Mesothelial cell of epicardium (in vitro differentiated cells): ENCODE data around the gene FCHSD2. TPM values are rescaled to one million over a fixed set of nuclear protein-coding genes. Genes with fewer than 3 reads are reported as not detected.

ENCODE experiments used
- DNase-seq, 2 experiments: peaks; one replicate each; pipeline ENCODE4 v3.0.0; 2021; ENCODE audit warnings: low spot score in 2 of 2; ENCODE audit not compliant: unreplicated experiment in 2 of 2
- H3K27ac Mint-ChIP-seq: 2 replicates; pipeline ENCODE4 v1.8.0; 2021; ENCODE audit warnings: mixed read lengths
- H3K27me3 Mint-ChIP-seq: 2 replicates; pipeline ENCODE4 v1.8.0; 2021; ENCODE audit warnings: low read depth, mixed read lengths
- H3K36me3 Mint-ChIP-seq: 2 replicates; pipeline ENCODE4 v1.8.0; 2021; ENCODE audit warnings: mixed read lengths
- H3K4me1 Mint-ChIP-seq: 2 replicates; pipeline ENCODE4 v1.8.0; 2021; ENCODE audit warnings: mixed read lengths
- H3K4me3 Mint-ChIP-seq: 2 replicates; pipeline ENCODE4 v1.8.0; 2021; ENCODE audit warnings: mild to moderate bottlenecking, moderate library complexity, mixed read lengths
- H3K9me3 Mint-ChIP-seq: 2 replicates; pipeline ENCODE4 v1.8.0; 2021; ENCODE audit warnings: mixed read lengths
- total RNA-seq: library from RNA; stranded (reverse); gene quantifications from 3 replicates; pipeline ENCODE4 v1.2.1, GENCODE V29; 2021
- TF ChIP-seq, protein P1 (sequence below): fragments of 200-600 bp; sonication (generic); IDR thresholded peaks from one replicate; pipeline ENCODE4 v1.5.0; 2021; ENCODE audit warnings: antibody characterized with exemption; ENCODE audit not compliant: unreplicated experiment

FCHSD2 gene
- total RNA-seq, 1 donor from 2014 or later, result 33.8 TPM

DNA sequence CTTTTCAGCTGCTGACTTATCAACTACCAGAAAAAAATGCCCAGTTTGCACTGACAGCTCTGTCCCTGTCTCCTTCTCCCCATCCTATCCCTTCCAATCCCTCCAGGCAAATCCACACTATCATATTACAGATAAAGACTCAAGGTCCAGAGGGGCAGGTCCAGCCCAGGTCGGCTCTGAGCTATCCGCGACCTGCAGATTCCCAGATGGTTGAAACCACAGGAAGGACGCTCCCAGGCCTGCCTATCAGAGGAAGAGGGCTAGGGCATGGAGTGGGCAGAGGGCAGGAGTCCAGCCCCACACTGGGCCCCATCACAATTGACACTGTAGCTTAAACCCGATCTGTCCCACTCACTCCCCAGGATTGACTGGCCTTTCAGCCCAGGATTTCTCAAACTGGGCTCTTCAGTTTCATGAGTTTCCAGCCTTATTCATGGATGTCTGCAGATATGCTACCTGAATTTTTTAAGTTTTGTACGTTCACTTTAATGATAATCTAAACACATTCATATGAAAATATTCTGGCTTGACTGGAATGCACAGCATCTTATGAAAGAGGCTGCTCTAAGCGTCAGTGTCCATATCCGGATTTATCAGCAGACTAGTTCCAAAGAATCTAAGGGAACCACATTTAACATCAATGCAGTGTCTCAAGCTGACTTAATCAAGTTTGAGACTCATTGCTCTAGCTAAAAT lies 16.4 kb upstream of the FCHSD2 start:
- Mint-ChIP-seq H3K36me3 (no peaks in the 10 kb centered on the region), H3K27ac (peak overlapping the region; percentile 7), H3K9me3 (peaks cover 6% of the 10 kb centered on the region), H3K27me3 (no peaks in the 10 kb centered on the region), H3K4me1 (peaks cover 22% of the 10 kb centered on the region), H3K4me3 (no peak overlapping the region)
- TF ChIP-seq, protein P1, sequence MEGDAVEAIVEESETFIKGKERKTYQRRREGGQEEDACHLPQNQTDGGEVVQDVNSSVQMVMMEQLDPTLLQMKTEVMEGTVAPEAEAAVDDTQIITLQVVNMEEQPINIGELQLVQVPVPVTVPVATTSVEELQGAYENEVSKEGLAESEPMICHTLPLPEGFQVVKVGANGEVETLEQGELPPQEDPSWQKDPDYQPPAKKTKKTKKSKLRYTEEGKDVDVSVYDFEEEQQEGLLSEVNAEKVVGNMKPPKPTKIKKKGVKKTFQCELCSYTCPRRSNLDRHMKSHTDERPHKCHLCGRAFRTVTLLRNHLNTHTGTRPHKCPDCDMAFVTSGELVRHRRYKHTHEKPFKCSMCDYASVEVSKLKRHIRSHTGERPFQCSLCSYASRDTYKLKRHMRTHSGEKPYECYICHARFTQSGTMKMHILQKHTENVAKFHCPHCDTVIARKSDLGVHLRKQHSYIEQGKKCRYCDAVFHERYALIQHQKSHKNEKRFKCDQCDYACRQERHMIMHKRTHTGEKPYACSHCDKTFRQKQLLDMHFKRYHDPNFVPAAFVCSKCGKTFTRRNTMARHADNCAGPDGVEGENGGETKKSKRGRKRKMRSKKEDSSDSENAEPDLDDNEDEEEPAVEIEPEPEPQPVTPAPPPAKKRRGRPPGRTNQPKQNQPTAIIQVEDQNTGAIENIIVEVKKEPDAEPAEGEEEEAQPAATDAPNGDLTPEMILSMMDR, result no peak
- DNase-seq, result no peak

DNA sequence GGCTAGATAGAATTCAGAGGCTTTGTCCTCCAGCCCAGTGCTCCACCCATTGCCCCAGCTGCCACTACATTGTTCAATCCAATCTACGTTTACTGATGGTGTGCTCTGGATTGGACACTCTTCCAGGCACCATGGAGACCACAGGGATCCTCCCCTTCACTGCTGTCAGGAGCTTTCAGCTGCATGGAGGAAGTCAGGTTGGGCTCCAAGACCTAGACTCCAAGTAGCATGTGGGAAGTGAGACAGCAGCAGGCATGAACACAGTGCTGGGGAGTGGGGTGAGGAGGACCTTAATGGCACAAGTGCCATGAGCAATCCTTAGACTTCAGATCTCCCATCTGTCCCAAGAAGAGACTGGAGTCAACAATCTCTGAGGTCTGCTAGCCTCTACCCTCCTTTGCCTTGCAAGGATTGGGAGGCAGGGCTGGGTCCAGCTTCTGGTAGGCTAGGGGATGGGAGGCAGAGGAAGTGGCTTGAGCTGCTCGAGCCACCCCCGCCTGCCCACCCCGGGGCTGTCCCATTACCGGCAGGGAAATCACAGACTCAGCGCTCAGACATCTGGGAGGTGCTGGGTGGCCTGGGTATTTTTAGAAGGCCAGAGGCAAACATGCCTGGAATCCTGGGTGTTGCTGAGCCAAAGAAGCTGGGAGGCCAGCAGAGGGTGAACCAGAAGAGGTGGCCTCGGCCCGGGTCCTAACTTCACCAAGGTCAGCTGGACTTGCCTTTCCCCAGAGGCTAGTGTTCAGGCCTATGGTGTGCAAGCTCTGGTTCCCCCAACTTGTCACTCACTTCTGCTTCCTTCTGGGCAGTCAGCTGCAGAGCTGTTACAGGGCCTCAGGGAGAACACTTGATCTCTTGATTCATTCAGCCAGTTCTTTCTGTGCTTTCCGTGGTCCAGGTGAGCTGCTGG lies 15.2 kb upstream of the FCHSD2 start:
- Mint-ChIP-seq H3K4me1 (peaks cover 29% of the 10 kb centered on the region), H3K4me3 (no peak overlapping the region), H3K36me3 (no peaks in the 10 kb centered on the region), H3K27me3 (no peaks in the 10 kb centered on the region), H3K9me3 (peaks cover 6% of the 10 kb centered on the region), H3K27ac (no peak overlapping the region)
- TF ChIP-seq, protein P1, result no peak
- no peak for DNase-seq

DNA sequence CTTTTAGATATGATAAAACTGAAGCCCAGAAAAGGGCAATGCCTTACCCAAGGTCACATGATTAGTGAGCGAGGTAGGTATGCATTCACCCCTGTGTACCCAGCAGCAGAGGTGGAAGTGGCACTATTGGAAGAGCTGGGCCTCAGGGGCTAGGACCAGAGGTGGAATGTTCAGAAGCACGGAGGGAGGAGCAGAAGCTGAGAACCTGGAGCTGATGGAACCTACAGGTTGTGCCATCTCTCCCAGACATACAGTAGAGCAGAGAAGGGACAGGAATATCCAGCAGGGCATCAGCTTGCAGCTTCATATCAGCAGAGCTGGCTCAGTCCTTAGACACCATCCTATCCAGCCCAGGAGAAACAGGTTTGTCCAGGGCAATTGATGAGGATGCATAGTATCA lies 14.6 kb upstream of the FCHSD2 start:
- TF ChIP-seq, protein P1, result no peak
- H3K36me3 Mint-ChIP-seq, result no peaks in the 10 kb centered on the region
- DNase-seq, result no peak
- no peak overlapping the region for H3K27ac Mint-ChIP-seq
- peaks cover 6% of the 10 kb centered on the region for H3K9me3 Mint-ChIP-seq
- H3K4me1 Mint-ChIP-seq, result peaks cover 29% of the 10 kb centered on the region
- no peaks in the 10 kb centered on the region for H3K27me3 Mint-ChIP-seq
- no peak overlapping the region for H3K4me3 Mint-ChIP-seq

DNA sequence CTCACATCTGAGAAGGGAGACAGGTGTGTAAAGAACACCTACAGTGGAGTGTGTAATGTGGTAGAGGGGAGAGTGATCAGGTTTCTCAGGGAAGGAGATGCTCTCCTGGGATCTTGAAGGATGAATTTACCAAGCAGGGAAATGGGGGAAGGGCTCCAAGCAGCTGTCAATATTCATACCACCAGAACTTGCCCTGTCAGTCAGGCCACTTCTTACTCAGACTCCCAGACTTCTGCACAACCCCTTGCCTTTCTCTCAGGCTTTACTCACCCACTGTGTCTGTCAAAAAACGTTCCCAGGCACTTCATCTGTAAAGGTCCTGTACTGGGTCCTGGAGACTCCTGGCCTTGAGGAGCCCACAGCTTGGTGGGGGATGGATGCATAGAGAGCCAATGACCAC lies 14.0 kb upstream of the FCHSD2 start:
- Mint-ChIP-seq H3K27ac (no peak overlapping the region), H3K36me3 (no peaks in the 10 kb centered on the region), H3K9me3 (peaks cover under 1% of the 10 kb centered on the region)

DNA sequence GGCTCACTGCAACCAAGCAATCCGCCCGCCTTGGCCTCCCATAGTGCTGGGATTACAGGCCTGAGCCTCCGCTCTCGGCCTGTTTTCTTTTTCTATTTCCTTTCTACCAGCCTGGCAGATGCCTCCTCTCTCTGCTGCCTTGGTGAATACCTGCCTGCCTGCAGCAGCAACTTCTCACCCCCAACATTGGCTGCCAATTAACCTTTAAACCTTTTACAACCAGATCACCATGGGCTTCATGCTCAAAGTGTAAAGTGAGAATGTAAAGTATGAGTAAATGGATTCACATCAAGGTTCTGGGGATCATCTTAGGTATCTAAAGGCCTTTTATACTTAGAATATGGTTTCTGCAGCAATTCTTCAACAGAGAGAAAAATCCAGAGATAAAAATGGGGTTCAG lies 13.0 kb upstream of the FCHSD2 start:
- DNase-seq, result no peak
- Mint-ChIP-seq H3K36me3 (no peaks in the 10 kb centered on the region), H3K9me3 (no peaks in the 10 kb centered on the region), H3K27ac (no peak overlapping the region), H3K4me1 (peaks cover 29% of the 10 kb centered on the region), H3K4me3 (no peak overlapping the region), H3K27me3 (no peaks in the 10 kb centered on the region)
- TF ChIP-seq, protein P1, result no peak

More for the DNA sequence above, 14.0 kb upstream of the FCHSD2 start:
- no peak for DNase-seq
- TF ChIP-seq, protein P1, result no peak
- Mint-ChIP-seq H3K4me1 (peaks cover 29% of the 10 kb centered on the region), H3K4me3 (no peak overlapping the region), H3K27me3 (no peaks in the 10 kb centered on the region)
